HL-60 (cell line): ENCODE measurements around the gene PTPRM.

Source experiments
- DNase-seq, 2 experiments: peaks; one replicate each; pipeline ENCODE4 v3.0.0-alpha.2; 2010 to 2020; ENCODE audit warnings: low read depth in 1 of 2, low spot score in 1 of 2
- H3K27ac ChIP-seq: fragments of 250-450 bp; sonication (Bioruptor Pico); replicated peaks from 2 replicates; pipeline ENCODE4 v1.5.1; 2020; ENCODE audit warnings: mild to moderate bottlenecking, moderate library complexity
- H3K27me3 ChIP-seq: fragments of 250-450 bp; sonication (Bioruptor Pico); 2 replicates; pipeline ENCODE4 v1.5.1; 2021; ENCODE audit warnings: mild to moderate bottlenecking, moderate library complexity; ENCODE audit not compliant: insufficient read depth, poor library complexity, severe bottlenecking
- H3K4me3 ChIP-seq: replicated peaks from 2 replicates; pipeline ENCODE4 v1.5.1; 2011; ENCODE audit warnings: mild to moderate bottlenecking, control low read depth, low read length; ENCODE audit not compliant: insufficient read depth
- GABPA ChIP-seq: IDR thresholded peaks from 2 replicates; pipeline ENCODE4 v1.6.1; 2012; ENCODE audit warnings: low read depth
- POLR2AphosphoS5 ChIP-seq: IDR thresholded peaks from 2 replicates; pipeline ENCODE4 v1.6.1; 2012; ENCODE audit warnings: low read depth
- SPI1 ChIP-seq: IDR thresholded peaks from 2 replicates; pipeline ENCODE4 v1.6.1; 2012; ENCODE audit warnings: low read depth, mild to moderate bottlenecking, borderline replicate concordance
- TF ChIP-seq, protein P1 (sequence below): IDR thresholded peaks from one replicate; pipeline ENCODE4 v1.5.1; 2011; ENCODE audit warnings: low read length, control low read depth, inconsistent platforms; ENCODE audit not compliant: insufficient read depth
- TF ChIP-seq, protein P2 (sequence below): IDR thresholded peaks from 2 replicates; pipeline ENCODE4 v1.6.1; 2012; ENCODE audit warnings: low read depth; ENCODE audit not compliant: insufficient replicate concordance

The PTPRM gene

DNA sequence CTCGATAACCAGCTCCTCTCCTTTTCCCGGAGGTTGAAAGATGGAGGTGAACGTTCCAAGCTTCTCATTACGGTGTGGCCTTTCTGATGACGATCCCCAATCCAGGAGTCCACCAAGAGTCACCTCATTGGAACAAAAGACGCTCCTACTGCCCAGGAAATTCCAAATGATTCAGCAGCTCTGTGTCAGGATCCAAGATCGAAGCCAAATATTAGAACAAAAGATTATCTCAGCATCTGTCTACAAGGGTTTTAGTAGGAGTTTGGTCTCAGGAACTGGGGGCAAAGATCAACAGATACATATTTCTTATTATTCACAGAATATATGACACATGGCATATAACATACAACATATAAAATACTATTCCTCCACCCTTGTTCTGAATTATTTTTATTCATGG lies 881.0 kb downstream of the PTPRM start:
- no peak for DNase-seq
- no peaks in the 10 kb centered on the region for H3K27me3 ChIP-seq
- TF ChIP-seq POLR2AphosphoS5: no peak
- TF ChIP-seq SPI1: no peak
- TF ChIP-seq, protein P1, sequence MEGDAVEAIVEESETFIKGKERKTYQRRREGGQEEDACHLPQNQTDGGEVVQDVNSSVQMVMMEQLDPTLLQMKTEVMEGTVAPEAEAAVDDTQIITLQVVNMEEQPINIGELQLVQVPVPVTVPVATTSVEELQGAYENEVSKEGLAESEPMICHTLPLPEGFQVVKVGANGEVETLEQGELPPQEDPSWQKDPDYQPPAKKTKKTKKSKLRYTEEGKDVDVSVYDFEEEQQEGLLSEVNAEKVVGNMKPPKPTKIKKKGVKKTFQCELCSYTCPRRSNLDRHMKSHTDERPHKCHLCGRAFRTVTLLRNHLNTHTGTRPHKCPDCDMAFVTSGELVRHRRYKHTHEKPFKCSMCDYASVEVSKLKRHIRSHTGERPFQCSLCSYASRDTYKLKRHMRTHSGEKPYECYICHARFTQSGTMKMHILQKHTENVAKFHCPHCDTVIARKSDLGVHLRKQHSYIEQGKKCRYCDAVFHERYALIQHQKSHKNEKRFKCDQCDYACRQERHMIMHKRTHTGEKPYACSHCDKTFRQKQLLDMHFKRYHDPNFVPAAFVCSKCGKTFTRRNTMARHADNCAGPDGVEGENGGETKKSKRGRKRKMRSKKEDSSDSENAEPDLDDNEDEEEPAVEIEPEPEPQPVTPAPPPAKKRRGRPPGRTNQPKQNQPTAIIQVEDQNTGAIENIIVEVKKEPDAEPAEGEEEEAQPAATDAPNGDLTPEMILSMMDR: no peak
- TF ChIP-seq GABPA: no peak
- TF ChIP-seq, protein P2, sequence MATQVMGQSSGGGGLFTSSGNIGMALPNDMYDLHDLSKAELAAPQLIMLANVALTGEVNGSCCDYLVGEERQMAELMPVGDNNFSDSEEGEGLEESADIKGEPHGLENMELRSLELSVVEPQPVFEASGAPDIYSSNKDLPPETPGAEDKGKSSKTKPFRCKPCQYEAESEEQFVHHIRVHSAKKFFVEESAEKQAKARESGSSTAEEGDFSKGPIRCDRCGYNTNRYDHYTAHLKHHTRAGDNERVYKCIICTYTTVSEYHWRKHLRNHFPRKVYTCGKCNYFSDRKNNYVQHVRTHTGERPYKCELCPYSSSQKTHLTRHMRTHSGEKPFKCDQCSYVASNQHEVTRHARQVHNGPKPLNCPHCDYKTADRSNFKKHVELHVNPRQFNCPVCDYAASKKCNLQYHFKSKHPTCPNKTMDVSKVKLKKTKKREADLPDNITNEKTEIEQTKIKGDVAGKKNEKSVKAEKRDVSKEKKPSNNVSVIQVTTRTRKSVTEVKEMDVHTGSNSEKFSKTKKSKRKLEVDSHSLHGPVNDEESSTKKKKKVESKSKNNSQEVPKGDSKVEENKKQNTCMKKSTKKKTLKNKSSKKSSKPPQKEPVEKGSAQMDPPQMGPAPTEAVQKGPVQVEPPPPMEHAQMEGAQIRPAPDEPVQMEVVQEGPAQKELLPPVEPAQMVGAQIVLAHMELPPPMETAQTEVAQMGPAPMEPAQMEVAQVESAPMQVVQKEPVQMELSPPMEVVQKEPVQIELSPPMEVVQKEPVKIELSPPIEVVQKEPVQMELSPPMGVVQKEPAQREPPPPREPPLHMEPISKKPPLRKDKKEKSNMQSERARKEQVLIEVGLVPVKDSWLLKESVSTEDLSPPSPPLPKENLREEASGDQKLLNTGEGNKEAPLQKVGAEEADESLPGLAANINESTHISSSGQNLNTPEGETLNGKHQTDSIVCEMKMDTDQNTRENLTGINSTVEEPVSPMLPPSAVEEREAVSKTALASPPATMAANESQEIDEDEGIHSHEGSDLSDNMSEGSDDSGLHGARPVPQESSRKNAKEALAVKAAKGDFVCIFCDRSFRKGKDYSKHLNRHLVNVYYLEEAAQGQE: no peak
- H3K27ac ChIP-seq: no peak overlapping the region
- no peak overlapping the region for H3K4me3 ChIP-seq

DNA sequence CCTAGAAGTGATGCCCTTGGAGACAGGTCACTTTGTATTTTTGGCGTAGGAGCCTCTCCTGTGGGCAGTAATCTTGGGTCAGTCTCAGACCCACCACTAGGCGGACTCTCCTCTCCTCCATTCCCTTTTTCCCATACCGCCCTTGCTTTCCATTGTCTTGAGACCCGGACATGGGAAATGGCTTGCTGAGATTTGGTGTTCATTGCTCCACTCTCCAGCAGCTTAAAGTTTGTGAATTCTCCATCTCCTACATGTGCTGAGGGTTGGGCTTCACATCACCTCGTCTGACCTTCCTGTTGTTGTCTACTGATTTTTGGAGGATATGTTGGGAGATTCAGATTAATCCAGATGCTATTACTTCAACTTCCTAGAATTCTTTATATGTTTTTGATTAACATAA lies 882.9 kb downstream of the PTPRM start:
- no peak for DNase-seq
- TF ChIP-seq, protein P1: peak; percentile 46
- TF ChIP-seq SPI1: no peak
- H3K27me3 ChIP-seq: no peaks in the 10 kb centered on the region

DNA sequence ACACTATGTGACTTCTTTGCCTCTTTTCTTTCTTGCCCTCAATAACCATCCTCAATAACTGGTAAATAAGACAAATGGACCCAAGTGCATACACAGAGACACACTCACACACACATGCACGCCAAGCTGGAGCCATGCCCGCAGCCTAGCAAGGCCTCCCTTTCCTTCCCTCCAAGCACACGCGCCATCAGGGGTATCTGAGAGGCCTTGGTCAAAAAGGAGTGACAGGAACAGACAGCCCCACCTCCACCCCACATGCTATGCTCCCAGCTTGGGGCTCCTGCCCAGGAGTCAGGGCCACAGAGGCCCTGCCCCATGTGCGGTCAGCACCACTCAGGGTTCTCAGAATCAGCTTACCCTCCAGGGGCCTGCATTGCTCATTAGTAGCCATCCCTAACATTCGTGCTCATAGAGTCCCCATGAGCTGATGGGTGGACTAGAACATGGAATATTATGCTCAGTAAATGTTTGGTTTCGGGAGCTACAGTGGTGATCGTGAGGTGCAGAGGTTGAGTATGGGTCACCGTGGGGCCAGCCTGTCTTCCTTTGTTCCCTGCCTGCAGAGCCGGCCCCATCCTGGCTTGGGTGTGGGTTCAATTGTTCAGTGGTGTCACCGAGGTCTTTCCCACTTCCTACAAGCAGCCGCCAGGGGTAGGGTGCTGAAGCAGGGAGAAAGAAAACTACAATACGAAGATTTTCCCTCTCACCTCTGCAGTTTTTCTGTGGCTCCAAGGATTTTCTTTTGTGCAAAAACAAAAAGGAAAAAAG lies 884.0 kb downstream of the PTPRM start:
- H3K27me3 ChIP-seq: no peaks in the 10 kb centered on the region
- H3K27ac ChIP-seq: no peak overlapping the region
- TF ChIP-seq, protein P2: no peak
- no peak for TF ChIP-seq GABPA
- TF ChIP-seq, protein P1: no peak
- TF ChIP-seq POLR2AphosphoS5: no peak
- no peak for TF ChIP-seq SPI1
- DNase-seq: no peak
- H3K4me3 ChIP-seq: no peak overlapping the region

More for the DNA sequence above, 882.9 kb downstream of the PTPRM start:
- no peak overlapping the region for H3K27ac ChIP-seq
- H3K4me3 ChIP-seq: no peak overlapping the region

DNA sequence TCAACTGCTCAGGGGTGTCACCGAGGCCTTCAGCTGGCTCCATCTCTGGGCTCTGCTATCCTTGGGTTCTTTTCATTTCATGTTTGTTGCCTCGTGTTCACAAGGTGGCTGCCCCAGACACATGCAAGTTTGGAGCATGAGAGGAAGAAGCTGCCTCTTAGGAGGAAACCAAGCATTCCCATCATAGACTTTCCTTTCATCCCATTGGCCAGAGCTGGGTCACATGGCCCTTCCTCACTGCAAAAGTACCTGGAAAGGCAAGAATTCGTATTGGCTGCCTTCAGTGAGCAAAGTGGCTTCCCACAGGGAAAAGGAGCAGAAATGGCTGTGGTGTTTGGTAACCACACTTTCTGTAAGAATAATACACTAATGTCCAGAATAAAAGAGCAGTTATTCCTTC lies 886.4 kb downstream of the PTPRM start:
- no peak for DNase-seq
- no peaks in the 10 kb centered on the region for H3K27me3 ChIP-seq
- H3K27ac ChIP-seq: no peak overlapping the region
- no peak overlapping the region for H3K4me3 ChIP-seq
- no peak for TF ChIP-seq POLR2AphosphoS5
- no peak for TF ChIP-seq SPI1
- TF ChIP-seq, protein P1: no peak
- TF ChIP-seq, protein P2: no peak
- no peak for TF ChIP-seq GABPA
